HepG2 (cell line): ENCODE measurements around the gene ZNF491.

Experiments used
- BCL6 ChIP-seq: IDR thresholded peaks from 2 replicates; pipeline ENCODE4 v1.6.1; 2016; ENCODE audit warnings: missing genetic modification reagents, missing compliant biosample characterization
- CTCF ChIP-seq: sonication (generic); formaldehyde crosslinking; IDR thresholded peaks from 2 replicates; pipeline ENCODE4 v1.5.0; 2020; ENCODE audit warnings: mild to moderate bottlenecking, missing genetic modification reagents, moderate library complexity
- ETS1 ChIP-seq: sonication (generic); formaldehyde crosslinking; IDR thresholded peaks from 2 replicates; pipeline ENCODE4 v1.4.0; 2020; ENCODE audit warnings: missing genetic modification reagents
- EZH2 ChIP-seq: conservative IDR thresholded peaks from 2 replicates; pipeline ENCODE4 v1.6.1; 2012; ENCODE audit warnings: mild to moderate bottlenecking, low read depth, low read length, moderate library complexity
- MAFK ChIP-seq, 2 experiments: IDR thresholded peaks in 1 of 2; conservative IDR thresholded peaks in 1 of 2; 2 replicates each; pipeline ENCODE4 v1.6.1; 2011; ENCODE audit warnings: improper control_type of control experiment in 2 of 2, low read length in 2 of 2
- PAX8 ChIP-seq: sonication (generic); formaldehyde crosslinking; IDR thresholded peaks from 2 replicates; pipeline ENCODE4 v1.8.0; 2022; ENCODE audit warnings: mild to moderate bottlenecking, missing genetic modification reagents, borderline replicate concordance
- PHF8 ChIP-seq: sonication (generic); formaldehyde crosslinking; IDR thresholded peaks from 2 replicates; pipeline ENCODE4 v1.5.0; 2020; ENCODE audit warnings: missing genetic modification reagents
- POLR2AphosphoS5 ChIP-seq: IDR thresholded peaks from 2 replicates; pipeline ENCODE4 v1.6.1; 2012; ENCODE audit warnings: low read depth, low read length
- RBM22 ChIP-seq: fragments of 200-400 bp; formaldehyde crosslinking; optimal IDR thresholded peaks from 2 replicates; pipeline ENCODE3; 2017; ENCODE audit warnings: mild to moderate bottlenecking, low read length, moderate library complexity
- RBM39 ChIP-seq: fragments of 200-400 bp; formaldehyde crosslinking; IDR thresholded peaks from one replicate; pipeline ENCODE4 v1.6.1; 2018; ENCODE audit warnings: antibody characterized with exemption, mild to moderate bottlenecking, low read depth, low read length; ENCODE audit not compliant: poor library complexity, severe bottlenecking
- SP2 ChIP-seq: sonication (generic); formaldehyde crosslinking; IDR thresholded peaks from 2 replicates; pipeline ENCODE4 v1.5.1; 2020; ENCODE audit warnings: mild to moderate bottlenecking, missing genetic modification reagents

GRCh38 chr19:11792942-11793341 lies 5.4 kb upstream of the ZNF491 start:
- TF ChIP-seq ETS1 (no peak), CTCF (CRISPR knock-in tag) (no peak), EZH2 (no peak), BCL6 (no peak), RBM39 (no peak), POLR2AphosphoS5 (no peak), PHF8 (CRISPR knock-in tag) (no peak), PAX8 (CRISPR knock-in tag) (no peak), MAFK (conservative IDR thresholded peaks at IDR 0.05 in 1 of 2, IDR thresholded peaks at IDR 0.05 in 1 of 2; ENCODE audit: low read length in 2 of 2) (no peak), RBM22 (no peak), SP2 (CRISPR knock-in tag) (no peak)
